Panc1 (cell line): Measurements from ENCODE around the gene TANK.

Source experiments
- CTCF ChIP-seq: fragments of 450-650 bp; IDR thresholded peaks from 2 replicates; pipeline ENCODE4 v1.5.1; 2017; ENCODE audit warnings: mild to moderate bottlenecking
- POLR2AphosphoS5 ChIP-seq: IDR thresholded peaks from 2 replicates; pipeline ENCODE4 v1.6.1; 2012; ENCODE audit warnings: mild to moderate bottlenecking, low read depth, low read length, moderate library complexity
- REST ChIP-seq, 2 experiments: IDR thresholded peaks; 2 replicates each; pipeline ENCODE4 v1.6.1; 2011 to 2012; ENCODE audit warnings: low read depth in 2 of 2, control low read depth in 1 of 2, low read length in 1 of 2, mild to moderate bottlenecking in 1 of 2, moderate library complexity in 1 of 2; ENCODE audit not compliant: insufficient read depth in 1 of 2

- TF ChIP-seq CTCF (no peak), POLR2AphosphoS5 (no peak), REST (IDR thresholded peaks at IDR 0.05; ENCODE audit: insufficient read depth in 1 of 2, low read depth in 2 of 2, low read length in 1 of 2) (no peak)
Measured at GRCh38 chr2:161243312-161243711, 83.1 kb downstream of the TANK start.
